ENCODE results near the gene PCSK4.
"Not testable (repeated sequence)": the region's sequence is repeated elsewhere in the genome, so short reads cannot be mapped to it uniquely, and the experiment has no call there.

The PCSK4 gene

DNA sequence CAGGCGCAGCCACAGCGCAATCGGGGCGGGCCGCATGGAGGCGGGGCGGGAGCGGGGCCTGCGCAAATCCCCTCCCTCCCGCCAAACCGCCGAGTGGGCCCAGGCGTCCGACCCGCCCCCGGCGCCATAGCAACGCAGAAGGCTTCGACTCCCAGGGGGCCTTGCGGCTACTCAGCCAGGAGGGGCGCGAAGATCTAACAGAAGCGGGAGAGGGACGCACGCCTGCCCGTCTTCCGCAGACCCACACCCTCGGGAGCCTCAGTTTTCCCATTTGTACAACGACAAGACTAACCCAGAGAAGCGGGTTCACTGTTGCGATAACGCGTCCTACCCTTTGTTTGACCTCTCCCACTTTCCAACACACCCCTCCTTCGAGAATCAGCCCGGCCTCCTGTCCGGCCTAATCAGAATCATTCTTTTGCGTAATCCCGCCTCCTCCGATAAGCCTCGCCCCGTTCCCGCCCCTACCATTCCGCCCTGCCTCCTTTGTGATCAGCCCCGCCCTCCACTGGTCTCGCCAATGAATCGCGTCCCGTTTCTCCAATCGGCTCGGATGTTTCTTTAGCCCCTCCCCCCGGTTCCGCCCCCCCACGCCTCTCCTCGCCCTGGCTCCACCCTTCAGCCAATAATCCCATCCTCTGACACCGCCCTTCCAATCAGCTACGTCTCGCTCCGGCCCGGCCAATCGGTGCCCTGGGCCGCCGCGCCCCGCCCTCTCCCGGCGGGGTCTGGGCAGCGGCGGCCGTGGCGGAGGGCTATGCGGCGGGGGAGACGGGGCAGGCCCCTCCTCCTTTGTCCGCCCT, at the start of gene PCSK4:
Gene PCSK4, minus strand, starts transcription at position 40 of the 803 bp plus-strand sequence. Its CDS starts 4 bp downstream, at position 36.
- DNase-seq, result peak; percentile 98

DNA sequence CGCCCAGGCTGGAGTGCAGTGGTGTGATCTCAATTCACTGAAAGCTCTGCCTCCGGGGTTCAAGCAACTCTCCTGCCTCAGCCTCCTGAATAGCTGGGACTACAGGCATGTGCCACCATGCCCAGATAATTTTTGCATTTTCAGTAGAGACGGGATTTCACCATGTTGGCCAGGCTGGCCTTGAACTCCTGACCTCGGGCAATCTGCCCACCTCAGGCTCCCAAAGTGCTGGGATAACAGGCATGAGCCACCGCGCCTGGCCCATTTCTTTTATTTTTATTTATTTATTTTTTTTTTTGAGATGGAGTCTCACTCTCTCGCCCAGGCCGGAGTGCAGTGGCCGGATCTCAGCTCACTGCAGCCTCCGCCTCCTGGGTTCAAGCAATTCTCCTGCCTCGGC, 49.6 kb upstream of the PCSK4 start:
- not testable (repeated sequence) for DNase-seq

DNA sequence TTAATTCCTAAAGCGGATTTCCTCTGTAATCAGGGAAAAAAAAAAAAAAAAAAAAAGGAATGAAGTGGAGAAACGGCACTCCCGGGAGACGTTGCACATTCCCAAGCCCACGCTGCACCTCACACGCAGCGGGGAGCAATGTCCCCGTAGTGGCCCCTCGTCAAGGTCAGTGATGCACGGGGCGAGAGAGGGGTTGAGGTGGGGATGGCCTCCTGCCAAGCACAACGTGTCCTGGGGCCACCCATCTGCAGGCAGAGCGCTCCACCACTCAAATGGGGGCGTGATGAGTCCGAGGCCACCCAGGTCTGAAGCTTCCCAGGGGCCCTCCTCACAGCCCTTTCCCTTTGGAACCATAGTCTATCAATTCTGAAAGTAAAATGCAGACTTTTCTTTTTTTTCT, 48.8 kb upstream of the PCSK4 start:
- no peak for DNase-seq

DNA sequence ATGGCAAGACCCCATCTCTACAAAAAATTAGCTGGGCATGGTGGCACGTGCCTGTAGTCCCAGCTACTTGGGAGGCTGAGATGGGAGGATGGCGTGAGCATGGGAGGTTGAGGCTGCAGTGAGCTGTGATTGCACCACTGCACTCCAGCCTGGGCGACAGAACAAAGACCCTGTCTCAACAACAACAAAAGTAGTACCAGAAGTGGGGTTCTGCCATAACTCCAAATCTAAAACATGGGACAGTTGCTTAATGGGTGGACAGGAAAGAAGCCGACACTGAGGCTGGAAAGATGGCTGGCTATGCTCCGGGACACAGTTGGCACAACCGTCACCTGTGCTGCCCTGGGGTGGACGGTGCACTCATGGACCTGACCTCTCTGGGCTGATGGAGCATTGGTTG, 45.5 kb upstream of the PCSK4 start:
- DNase-seq, result not testable (repeated sequence)

DNA sequence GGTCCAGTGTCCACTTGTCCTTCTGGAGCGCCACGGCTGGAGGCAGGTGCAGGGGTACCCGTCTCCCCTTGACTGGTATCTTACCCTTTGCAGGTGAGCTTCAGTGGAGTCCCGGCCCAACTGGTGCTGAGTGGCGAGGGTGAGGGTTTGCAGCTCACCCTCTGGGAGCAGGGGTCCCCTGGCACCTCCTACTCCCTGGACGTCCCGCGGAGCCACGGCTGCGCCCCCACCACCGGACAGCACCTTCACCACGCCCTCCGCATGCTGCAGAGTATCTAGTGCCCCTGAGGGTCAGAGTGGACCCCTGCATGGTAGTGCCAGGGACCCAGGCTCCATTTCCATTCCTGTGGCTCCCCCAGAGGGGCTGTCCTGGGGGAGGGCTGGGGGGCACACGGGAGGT, 44.8 kb upstream of the PCSK4 start:
- no peak for DNase-seq

DNA sequence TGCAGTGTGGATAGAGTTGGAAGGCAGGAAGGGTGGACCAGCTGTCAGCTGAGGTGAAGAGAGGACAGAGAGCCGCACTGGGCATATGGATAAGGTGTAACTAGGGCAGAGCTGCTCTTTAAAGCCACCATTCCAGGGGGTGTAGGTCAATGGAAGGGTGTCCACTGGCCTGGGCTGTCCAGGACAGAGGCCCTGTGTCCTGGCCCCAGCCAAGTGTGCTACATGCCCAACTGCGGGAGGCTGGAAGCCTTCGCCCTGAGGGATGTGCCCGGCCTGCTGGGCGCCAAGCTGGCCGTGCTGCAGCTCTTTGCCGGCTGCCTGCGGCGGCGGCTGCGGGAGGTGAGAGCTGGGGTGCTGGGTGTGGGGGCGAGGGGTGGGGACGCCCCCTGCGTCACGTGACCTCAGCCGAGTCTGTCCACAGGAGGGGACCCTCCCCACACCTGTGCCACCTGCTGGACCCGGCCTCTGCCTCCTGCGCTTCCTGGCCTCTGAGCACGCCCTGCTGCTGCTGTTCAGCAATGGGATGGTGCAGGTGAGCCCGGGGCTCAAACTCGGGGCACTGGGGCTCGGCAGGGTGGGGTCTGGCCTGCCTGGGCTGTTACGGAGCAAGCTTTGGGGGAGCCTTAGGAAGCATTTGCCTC, 43.5 kb upstream of the PCSK4 start:
- no peak for DNase-seq

DNA sequence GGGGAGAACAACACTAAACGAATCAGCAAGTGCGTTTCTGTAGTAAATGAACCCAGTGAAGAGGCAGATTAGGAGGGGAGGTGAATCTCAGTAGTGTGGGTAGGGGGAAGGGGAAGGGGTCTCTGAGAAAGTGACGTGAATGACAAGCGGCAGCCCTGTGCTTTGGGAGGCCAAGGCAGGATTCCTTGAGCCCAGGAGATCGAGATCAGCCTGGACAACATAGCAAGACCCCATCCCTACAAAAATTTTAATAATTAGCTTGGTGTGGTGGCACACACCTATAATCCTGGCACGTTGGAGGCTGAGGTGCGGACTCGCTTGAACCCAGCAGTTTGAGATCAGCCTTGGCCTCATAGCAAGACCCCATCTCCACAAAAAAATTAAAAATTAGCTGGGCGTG, 41.9 kb upstream of the PCSK4 start:
- no peak for DNase-seq

DNA sequence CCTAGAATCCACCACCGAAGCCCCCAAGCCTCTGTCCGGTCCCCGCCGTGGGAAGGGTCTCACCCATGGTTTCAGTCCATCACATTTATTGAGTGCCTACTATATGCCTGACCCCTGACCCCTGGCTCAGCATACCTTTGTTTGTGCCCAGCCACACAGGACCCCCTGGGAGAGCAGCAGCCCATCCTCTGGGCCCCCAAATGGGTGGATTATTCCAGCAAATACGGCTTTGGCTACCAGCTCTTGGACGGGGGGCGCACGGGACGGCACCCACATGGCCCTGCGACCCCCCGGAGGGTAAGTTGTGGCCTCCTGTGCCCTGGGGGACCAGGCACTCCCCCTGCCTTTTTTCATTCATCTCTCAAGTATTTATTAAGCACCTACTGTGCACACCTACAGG, 41.4 kb upstream of the PCSK4 start:
- no peak for DNase-seq

DNA sequence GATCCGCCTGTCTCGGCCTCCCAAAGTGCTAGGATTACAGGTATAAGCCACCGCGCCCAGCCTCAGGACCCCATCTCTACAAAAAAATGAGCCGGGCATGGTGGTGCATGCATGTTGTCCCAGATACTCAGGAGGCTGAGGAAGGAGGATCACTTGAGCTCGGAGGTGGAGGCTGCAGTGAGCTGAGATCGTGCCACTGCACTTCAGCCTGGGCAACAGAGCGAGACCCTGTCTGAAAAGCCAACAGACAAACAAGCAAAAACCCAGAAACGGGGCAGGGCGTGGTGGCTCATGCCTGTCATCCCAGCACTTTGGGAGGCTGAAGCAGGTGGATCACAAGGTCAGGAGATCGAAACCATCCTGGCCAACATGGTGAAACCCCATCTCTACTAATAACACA, 40.7 kb upstream of the PCSK4 start:
- DNase-seq, result not testable (repeated sequence)

DNA sequence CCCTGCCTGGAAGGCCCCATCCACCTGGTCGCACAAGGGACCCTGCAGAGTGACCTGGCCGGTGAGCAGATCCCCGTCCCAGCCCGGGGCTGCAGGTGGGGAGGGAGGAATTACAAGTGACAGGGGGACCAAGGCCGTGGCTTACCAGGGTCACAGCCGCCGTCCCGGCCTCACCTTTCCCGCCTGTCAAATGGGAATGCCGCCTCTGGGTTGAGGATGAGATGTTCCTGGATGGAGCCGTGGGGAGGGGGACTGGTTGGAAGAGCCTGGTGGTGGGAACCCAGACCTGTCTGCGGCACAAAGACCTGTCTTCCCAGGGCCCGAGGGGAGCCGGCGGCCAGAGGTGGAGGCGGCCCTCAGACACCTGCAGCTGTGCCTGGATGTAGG, 39.3 kb upstream of the PCSK4 start:
- DNase-seq, result no peak

DNA sequence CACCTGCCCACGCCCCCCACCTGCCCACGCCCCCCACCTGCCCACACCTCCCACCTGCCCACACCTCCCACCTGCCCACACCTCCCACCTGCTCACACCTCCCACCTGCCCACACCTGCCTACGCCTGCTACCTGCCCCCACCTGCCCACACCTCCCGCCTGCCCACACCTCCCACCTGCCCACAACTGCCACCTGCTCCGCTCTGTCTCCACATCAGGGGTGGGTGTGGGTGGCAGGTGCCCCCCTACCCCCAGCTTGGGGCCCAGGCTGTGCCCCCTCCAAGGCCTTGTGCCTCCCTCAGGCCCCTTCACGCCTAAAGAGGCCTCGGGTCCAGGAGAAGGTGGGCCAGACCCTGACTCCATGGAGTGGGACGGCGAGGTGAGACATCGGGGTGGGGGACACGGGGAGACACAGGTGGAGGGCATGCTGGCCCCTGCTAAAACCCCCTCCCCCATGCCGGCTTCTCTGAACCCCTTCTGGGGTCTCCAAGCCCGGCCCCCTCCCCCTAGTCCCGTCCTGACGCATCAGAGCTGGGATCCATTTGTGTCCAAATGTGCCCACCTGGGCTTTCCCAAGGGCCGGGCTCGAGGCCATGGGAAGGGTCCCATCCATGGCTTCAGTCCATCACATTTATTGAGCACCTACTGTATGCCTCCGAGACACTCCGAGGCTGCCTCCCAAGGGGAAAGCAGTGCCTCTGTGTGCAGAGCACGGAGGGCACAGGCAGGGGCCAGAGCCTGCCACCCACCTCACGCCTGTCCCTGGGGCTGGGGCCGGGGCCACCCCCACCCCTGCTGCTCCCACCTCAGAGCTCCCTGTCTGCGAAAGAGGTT, 38.7 kb upstream of the PCSK4 start:
- DNase-seq, result no peak

DNA sequence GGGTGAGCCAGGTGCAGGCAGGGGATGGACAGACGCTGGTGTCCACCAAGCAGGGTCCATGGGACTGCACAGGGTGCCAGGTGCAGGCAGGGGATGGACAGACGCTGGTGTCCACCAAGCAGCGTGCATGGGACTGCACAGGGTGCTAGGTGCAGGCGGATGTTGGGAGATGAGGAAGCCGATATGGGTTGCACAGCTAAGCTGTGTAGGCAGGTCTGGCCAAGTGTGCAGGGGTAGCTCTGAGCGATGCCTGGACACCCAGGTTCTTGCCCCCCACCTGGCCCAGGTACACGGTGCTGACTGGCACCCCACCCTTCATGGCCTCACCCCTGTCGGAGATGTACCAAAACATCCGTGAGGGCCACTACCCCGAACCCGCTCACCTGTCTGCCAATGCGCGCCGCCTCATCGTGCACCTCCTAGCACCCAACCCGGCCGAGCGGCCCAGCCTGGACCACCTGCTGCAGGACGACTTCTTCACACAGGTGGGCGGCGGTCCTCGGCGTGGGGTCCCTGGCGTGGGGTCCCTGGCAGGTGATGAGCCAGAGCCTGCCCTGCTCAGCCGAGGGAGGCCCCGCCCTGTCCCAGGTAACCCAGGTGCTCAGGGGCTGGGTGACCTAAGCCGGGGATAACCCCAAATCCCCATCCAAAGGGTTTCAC, 37.6 kb upstream of the PCSK4 start:
- DNase-seq, result no peak

DNA sequence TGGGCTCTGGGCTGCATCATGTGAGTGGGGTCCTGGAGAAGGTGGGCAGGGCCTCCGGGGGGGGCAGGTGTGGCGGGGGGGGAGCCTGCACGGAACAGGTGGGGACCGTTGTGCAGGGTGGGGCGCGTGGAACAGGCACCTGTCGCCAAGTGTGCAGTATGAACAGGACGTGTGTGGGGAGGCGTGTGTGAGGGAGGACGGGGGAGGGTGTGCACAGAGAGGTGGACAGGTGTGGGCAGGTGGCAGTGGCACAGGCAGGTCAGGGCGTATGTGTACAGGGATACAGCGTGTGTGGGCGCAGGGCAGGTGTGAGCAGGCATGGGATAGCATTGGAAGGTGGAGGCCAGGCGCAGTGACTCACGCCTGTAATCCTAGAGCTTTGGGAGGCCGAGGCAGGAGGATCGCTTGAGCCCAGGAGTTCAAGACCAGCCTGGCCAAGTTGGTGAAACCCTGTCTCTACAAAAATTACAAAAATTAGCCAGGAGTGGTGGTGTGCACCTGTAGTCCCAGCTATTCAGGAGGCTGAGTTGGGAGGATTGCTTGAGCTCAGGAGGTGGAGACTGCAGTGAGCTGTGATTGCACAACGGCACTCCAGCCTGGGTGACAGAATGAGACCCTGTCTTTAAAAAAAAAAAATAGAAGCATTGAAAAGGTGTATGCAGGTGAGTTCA, 37.0 kb upstream of the PCSK4 start:
- DNase-seq, result no peak

DNA sequence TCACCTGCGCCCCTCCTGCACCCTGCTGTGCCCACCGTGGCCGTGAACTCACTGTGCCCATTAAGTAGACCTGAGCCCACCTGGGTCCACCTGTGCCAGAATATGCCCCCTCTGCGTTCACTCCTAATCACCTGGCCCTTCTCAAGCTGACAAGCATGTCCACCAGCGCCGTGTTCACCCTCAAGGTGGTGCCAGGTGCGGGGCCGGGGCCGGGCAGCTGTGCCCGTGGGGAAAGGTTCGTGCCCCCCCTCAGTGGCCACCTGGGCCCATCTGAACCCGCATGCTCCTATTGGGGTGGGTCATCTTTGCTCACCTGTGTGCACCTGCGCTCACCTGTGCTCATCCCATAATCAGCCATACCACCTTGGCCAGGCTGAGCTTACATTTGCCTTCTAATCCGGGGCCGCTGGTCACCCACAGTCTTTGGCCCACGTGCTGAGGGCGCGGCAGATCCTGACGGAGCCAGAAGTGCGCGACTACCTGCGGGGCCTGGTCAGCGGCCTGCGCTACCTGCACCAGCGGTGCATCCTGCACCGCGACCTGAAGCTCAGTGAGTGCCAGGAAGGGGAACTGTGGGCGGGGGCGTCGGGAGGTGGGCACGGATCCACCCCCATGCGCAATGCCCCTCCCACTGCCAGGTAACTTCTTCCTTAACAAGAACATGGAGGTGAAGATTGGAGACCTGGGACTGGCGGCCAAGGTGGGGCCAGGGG, 36.1 kb upstream of the PCSK4 start:
- no peak for DNase-seq

DNA sequence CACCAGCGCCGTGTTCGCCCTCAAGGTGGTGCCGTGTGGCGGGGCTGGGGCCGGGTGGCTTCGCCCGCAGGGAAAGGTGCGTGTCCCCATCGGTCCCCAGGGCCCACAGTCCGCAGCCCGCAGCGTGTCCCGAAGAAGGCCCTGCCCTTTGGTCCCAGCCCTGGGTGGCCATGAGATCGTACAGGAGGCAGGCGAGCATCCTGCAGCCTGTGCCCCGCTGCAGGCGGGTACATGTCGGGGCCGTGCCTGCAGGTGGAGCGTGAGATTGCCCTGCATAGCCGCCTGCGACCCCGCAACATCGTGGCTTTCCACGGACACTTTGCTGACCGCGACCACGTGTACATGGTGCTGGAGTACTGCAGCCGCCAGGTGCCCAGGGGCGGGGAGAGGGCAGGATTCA, 35.2 kb upstream of the PCSK4 start:
- no peak for DNase-seq

DNA sequence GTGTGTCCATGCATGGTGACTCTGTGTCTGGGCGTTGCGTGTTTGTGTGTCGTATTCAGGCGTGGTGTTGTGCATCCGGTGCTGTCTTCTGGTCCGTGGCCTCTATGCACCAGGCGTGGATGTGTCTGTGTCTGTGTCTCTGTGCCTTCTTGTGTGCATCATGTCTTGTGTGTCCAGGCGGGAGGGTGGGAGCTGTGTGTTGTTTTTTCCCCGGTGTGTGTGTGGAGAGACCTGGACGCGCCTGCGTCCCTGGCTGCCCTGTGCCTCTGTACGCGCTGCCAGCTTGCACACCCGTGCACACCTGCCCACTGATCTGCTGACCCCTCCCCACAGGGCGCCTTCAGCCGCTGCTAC, 34.8 kb upstream of the PCSK4 start:
- DNase-seq, result no peak

DNA sequence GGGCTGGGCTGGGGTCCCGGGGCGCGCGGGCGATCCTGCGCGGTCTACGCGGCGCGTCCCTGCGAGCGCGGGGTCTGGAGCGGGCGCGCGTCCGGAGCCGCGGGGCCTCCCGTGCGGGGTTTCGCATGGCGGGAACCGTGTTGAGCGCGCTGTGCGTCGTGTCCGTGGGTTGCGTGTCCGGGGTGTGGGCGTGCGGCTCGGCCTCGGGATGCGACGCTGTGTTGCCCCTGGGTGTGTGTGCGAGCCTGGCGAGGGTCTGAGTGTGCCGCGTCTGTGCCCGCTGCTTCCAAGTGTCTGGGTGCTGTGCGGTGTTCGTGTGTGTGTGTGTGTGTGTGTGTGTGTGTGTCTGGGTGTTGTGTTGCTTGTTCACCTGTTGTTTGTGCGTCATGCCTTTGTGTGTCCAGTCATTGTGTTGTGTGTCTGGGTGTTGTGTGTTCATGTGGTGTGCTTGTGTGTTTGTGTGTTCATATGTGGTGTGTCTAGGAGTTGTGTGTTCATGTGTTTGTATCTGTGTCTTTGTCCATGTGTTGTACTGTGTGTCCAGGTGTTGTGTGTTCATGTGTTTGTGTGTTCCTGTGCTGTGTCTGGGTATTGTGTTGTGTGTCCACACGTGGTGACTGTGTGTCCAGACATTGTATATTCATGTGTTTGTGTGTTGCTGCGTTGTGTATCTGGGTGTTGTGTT, 34.3 kb upstream of the PCSK4 start:
- DNase-seq, result no peak

DNA sequence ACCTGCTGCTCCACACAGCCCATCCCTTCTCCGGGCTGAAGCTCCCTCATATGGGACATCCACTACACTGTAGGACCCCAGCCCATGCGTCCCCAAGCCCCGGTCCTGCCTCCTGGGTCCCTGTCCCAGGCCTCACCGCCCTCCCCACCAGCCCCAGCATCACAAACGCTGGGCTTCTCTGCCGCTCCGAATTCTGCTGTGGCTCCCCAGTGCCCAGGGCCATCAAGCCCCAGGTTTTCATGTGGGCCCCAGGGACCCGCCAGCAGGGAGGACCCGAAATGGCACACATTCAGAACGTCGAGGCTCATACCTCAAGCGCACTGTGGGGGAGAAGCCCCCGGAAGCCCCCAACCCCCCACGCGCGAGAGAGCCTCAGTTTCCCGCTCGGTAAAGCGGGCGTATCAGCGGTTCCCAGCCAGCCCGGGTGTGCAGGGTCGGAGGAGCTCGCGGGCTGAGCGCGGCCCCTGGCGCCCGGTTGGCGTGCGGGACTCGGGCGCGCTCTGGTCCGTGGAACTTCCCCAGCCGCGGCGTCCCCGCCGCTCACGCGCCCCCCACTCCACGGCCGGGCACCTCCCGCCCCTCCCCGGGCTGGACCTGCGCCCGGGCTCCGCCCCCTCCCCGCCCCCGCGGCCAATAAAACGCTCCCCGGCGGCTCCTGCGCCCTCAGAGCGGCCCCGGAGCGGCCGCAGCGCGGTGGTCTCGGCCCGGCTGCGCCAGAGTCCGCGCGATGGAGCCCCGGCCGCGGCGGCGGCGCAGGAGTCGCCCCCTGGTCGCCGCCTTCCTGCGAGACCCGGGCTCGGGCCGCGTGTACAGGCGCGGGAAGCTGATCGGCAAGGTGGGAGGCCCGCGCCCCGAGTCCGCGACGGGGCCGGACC, 33.5 kb upstream of the PCSK4 start, which contains the start of gene PLK5:
Gene PLK5, plus strand, starts transcription at position 666 of the 875 bp plus-strand sequence. CDS start 2,920 bp downstream, outside the sequence.
- no peak for DNase-seq

DNA sequence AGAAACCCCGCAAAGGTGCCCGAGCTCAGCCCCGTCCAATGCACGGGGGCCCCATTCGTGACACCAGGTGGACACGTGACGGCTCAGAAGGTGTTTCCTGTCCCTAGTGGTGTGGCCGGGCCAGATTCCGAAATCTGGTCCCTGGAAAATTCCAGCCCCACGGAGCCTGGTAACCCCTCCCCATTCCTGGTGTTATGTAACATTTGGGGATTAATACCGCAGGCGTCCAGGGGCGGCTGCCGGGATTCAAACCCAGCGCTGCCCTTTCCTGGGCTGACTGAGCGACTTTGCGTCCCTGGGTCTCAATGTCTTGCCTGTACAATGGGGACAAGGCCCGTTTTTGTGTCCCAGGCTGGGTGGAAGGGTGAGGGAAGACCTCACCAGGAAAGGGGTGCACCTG, 32.7 kb upstream of the PCSK4 start:
- DNase-seq, result no peak

DNA sequence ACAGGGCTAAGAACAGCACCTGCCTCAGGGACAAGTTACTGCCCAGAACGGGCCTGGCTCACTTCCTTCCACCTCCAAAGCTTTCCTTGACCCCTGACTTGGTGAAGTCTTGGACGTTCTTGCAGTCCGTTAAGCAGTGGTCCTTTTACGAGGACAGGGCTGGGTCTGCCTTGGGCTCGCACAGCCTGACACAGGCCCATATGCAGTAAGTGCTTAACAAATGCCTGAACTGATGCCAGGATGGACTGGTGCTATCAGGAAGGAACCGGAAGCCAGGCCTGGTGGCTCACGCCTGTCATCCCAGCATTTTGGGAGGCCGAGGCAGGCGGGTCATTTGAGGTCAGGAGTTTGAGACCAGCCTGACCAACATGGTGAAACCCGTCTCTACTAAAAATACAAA, 31.9 kb upstream of the PCSK4 start:
- no peak for DNase-seq

Measured in DMS79 treated with DMSO at 0.1 percent for 48 hours (cell line).